ENCODE measurements around the gene CTNNBL1.

DNA sequence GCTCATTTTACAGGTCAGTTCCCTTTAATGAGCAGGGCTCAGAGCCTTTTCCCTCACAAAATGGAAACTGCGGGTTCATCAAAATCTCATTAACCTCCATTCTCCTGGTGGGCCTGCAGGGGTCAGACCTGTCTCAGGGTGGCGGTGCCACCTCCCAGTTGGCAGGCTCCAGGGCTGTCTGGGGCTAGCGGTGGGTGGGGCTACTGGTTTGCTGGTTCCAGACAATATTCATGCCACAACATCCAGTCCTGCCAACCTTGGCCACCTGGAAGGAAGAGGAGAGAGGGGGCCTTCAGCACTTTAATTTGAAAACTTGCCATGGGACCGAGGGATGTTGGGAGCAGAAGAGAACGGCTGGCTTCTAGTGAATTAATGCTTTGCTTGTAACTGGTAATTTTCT is 41.9 kb upstream of the CTNNBL1 start:
- TF ChIP-seq POLR2A (IDR thresholded peaks at IDR 0.05; ENCODE audit: low read length), result no peak
- no peak for TF ChIP-seq GATA1 (IDR thresholded peaks at IDR 0.05; ENCODE audit: low read depth, low read length)

Data from erythroblast (primary cell).